Pancreas (tissue), 10 donors: ENCODE measurements around the gene ALDH1A1. TPM values are rescaled to one million over a fixed set of nuclear protein-coding genes. Genes with fewer than 3 reads are reported as not detected.

ENCODE experiments used
- ATAC-seq, 4 donors: fragments of 200-7000 bp; cut with Tn5 transposase; one replicate each; pipeline versions ENCODE4 v1.8.0 to v1.9.1; 2020; ENCODE audit warnings: mild to moderate bottlenecking in 4 of 4, moderate library complexity in 4 of 4
- DNase-seq, 6 donors: peaks; one replicate each; pipeline ENCODE4 v3.0.0-alpha.2; 2020
- FAIRE-seq: peaks from 2 replicates; lab custom pipeline; 2012; peaks lifted over from hg19 to GRCh38; lab: Jason Lieb, UNC
- H3K27ac ChIP-seq, 4 donors: fragments of 200-600 bp; sonication (generic); 1 replicate in 3 of 4; 2 replicates in 1 of 4; pipeline versions ENCODE4 v1.5.0 to v1.8.0; 2020
- H3K27me3 ChIP-seq, 4 donors: fragments of 200-600 bp; one replicate each; pipeline ENCODE4 v1.8.0; 2021
- H3K36me3 ChIP-seq, 3 donors: fragments of 200-600 bp; sonication (generic) in 1 of 3; one replicate each; pipeline versions ENCODE4 v1.5.0 to v1.8.0; 2020 to 2021
- H3K4me1 ChIP-seq, 3 donors: fragments of 200-600 bp; one replicate each; pipeline ENCODE4 v1.8.0; 2021
- H3K4me3 ChIP-seq, 4 donors: fragments of 200-600 bp; sonication (generic) in 2 of 4; one replicate each; pipeline versions ENCODE4 v1.5.0 to v1.8.0; 2020 to 2021
- H3K9me3 ChIP-seq, 4 donors: fragments of 200-600 bp; one replicate each; pipeline ENCODE4 v1.8.0; 2021
- CTCF ChIP-seq, 4 donors: fragments of 200-600 bp; sonication (generic) in 3 of 4; IDR thresholded peaks; one replicate each; pipeline versions ENCODE4 v1.5.0 to v1.8.0; 2021; ENCODE audit warnings: antibody characterized with exemption in 4 of 4
- WGBS, 2 donors: extraction: QIAGEN DNeasy Blood & Tissue Kit; methylation state at CpG; one replicate each; pipeline ENCODE4 v1.1.7; 2013; 5-methylcytosine and 5-hydroxymethylcytosine counted together
- intact Hi-C, 3 donors: fragments of 100-400 bp; cut with DNase I; formaldehyde crosslinking; loops; one replicate each; pipeline versions ENCODE4 v1.11.1 to v1.14.2; 2022
- polyA plus RNA-seq, 2 donors: library from polyadenylated mRNA; stranded (reverse); fragments of 200-250 nt; gene quantifications; one replicate each; pipeline ENCODE4 v1.2.3, GENCODE V29; 2013
- total RNA-seq, 6 donors: library from RNA; stranded (reverse); fragmentation: NEBNext Ultra II Directional in 4 of 6; extraction: Animal tissue kit (Norgen Biotek cat#: 25700) in 4 of 6; gene quantifications; one replicate each; pipeline versions ENCODE4 v1.2.1 to v1.2.4, GENCODE V29; 2021 to 2023
- donor health status: healthy with polysubstance abuse.
- donor health status: DM: no; HTN: no; CAD: no; lungs with moderate emphysema.
- donor health status: DM: no; HTN: no; CAD: no.
- donor health status: control.
- donor health status: control.
- donor health status: Bipolar disorder and iron deficiency.
- donor health status: DM: yes; HTN: yes; CAD: no.
- donor health status: DM: no; HTN: no; CAD: no.
- donor health status: DM: no; HTN: no; CAD: no.
- donor health status: DM: yes; HTN: yes; CAD: no.

The ALDH1A1 gene
- total and polyA plus RNA-seq, 8 donors = 141 to 275 (median 176) TPM

GRCh38 chr9:72855890-72856523, 96.8 kb downstream of the ALDH1A1 start:
- H3K9me3 ChIP-seq = no peaks in the 10 kb centered on the region
- DNase-seq = no peak
- no peak for TF ChIP-seq CTCF (IDR thresholded peaks at IDR 0.05)
- H3K27ac ChIP-seq = no peak overlapping the region
- H3K36me3 ChIP-seq = no peaks in the 10 kb centered on the region
- intact Hi-C loops = loop anchor here in 1 of 3 donors (10.0 kb wide), 2 partner anchors 169 to 229 kb away; no protein-coding TSS in a partner anchor
- no peak overlapping the region for H3K4me3 ChIP-seq
- H3K27me3 ChIP-seq = no peaks in the 10 kb centered on the region
- no peak for ATAC-seq
- peaks cover 0 to 20% (median 7%) of the 10 kb centered on the region in 3 donors for H3K4me1 ChIP-seq
- WGBS, 2 donors = 77 to 79% methylated on average over 5 of the region's 5 CpGs
- no peak for FAIRE-seq

- no peaks in the 10 kb centered on the region for H3K36me3 ChIP-seq
- intact Hi-C loops = loop anchor here in 1 of 3 donors (10.0 kb wide), 2 partner anchors 169 to 229 kb away; no protein-coding TSS in a partner anchor
- H3K4me3 ChIP-seq = no peak overlapping the region
- H3K27ac ChIP-seq = no peak overlapping the region
- WGBS, 2 donors = 99 to 100% methylated on average over 1 of the region's 1 CpG
- no peaks in the 10 kb centered on the region for H3K27me3 ChIP-seq
- no peak for FAIRE-seq
- no peak for TF ChIP-seq CTCF (IDR thresholded peaks at IDR 0.05)
- no peak for ATAC-seq
- no peak for DNase-seq
- peaks cover 0 to 20% (median 7%) of the 10 kb centered on the region in 3 donors for H3K4me1 ChIP-seq
- H3K9me3 ChIP-seq = no peaks in the 10 kb centered on the region
These were observed 97.5 kb downstream of the ALDH1A1 start for GRCh38 chr9:72855321-72855720.

Other genes starting within 250 kb of the ALDH1A1 start
- 10 to 100 TPM in 3 of 6 donors, 1 to 10 TPM in 3; 4.6 to 36.6 (median 17.7) TPM for gene ANXA1, start 198.8 kb upstream of the ALDH1A1 start, total RNA-seq
- gene ANXA1, start 198.8 kb upstream of the ALDH1A1 start, polyA plus RNA-seq = 10 to 100 TPM; 30.4 to 34.2 TPM